MM.1S (cell line): ENCODE data around the gene IL23A.

ENCODE experiments used
- DNase-seq: peaks from one replicate; pipeline ENCODE4 v3.0.0-alpha.2; 2015
- H2AFZ ChIP-seq: fragments of 300-600 bp; sonication (generic); 2 replicates; pipeline ENCODE4 v1.6.0; 2016; ENCODE audit warnings: antibody characterized with exemption, low read length
- H3F3A ChIP-seq: fragments of 300-600 bp; sonication (generic); 2 replicates; pipeline ENCODE4 v1.6.1; 2016; ENCODE audit warnings: mild to moderate bottlenecking, antibody characterized with exemption, low read length, moderate library complexity, mixed read lengths; ENCODE audit not compliant: insufficient read depth
- H3K27ac ChIP-seq: fragments of 300-600 bp; sonication (generic); 2 replicates; pipeline ENCODE4 v1.5.1; 2016; ENCODE audit warnings: mild to moderate bottlenecking, low read length
- H3K27me3 ChIP-seq: fragments of 300-600 bp; sonication (generic); replicated peaks from 2 replicates; pipeline ENCODE4 v1.6.0; 2016; ENCODE audit warnings: low read length; ENCODE audit not compliant: insufficient read depth
- H3K36me3 ChIP-seq: fragments of 300-600 bp; sonication (generic); replicated peaks from 2 replicates; pipeline ENCODE4 v1.6.1; 2016; ENCODE audit warnings: mild to moderate bottlenecking, low read length, mixed read lengths; ENCODE audit not compliant: insufficient read depth
- H3K4me1 ChIP-seq: fragments of 300-600 bp; sonication (generic); 2 replicates; pipeline ENCODE4 v1.6.1; 2016; ENCODE audit warnings: low read length, mixed read lengths
- H3K4me2 ChIP-seq: fragments of 300-600 bp; sonication (generic); 2 replicates; pipeline ENCODE4 v1.6.0; 2016; ENCODE audit warnings: low read depth, low read length
- H3K4me3 ChIP-seq: fragments of 300-600 bp; sonication (generic); 2 replicates; pipeline ENCODE4 v1.5.1; 2016; ENCODE audit warnings: low read length, mixed read lengths
- H3K79me2 ChIP-seq: fragments of 300-600 bp; sonication (generic); 2 replicates; pipeline ENCODE4 v1.6.1; 2016; ENCODE audit warnings: mixed run types, low read length, mixed read lengths
- H3K9ac ChIP-seq: fragments of 300-600 bp; sonication (generic); 2 replicates; pipeline ENCODE4 v1.6.1; 2016; ENCODE audit warnings: low read length, mixed read lengths
- H3K9me2 ChIP-seq: fragments of 300-600 bp; sonication (generic); replicated peaks from 2 replicates; pipeline ENCODE4 v1.6.1; 2016; ENCODE audit warnings: mild to moderate bottlenecking, low read length, mixed read lengths; ENCODE audit not compliant: insufficient read depth
- H3K9me3 ChIP-seq: fragments of 300-600 bp; sonication (generic); replicated peaks from 2 replicates; pipeline ENCODE4 v1.6.1; 2016; ENCODE audit warnings: mild to moderate bottlenecking, low read length, mixed read lengths; ENCODE audit not compliant: insufficient read depth
- H4K20me1 ChIP-seq: fragments of 300-600 bp; sonication (generic); 2 replicates; pipeline ENCODE4 v1.6.1; 2016; ENCODE audit warnings: mild to moderate bottlenecking, low read length, moderate library complexity, mixed read lengths; ENCODE audit not compliant: insufficient read depth
- EZH2 ChIP-seq: fragments of 300-600 bp; sonication (generic); optimal IDR thresholded peaks from 2 replicates; pipeline ENCODE3; 2017; ENCODE audit warnings: low read depth, mild to moderate bottlenecking, antibody characterized with exemption, low read length, mixed read lengths
- EZH2phosphoT487 ChIP-seq: fragments of 300-600 bp; sonication (generic); IDR thresholded peaks from 2 replicates; pipeline ENCODE4 v1.6.1; 2018; ENCODE audit warnings: antibody characterized with exemption, low read length
- TF ChIP-seq, protein P1 (sequence below): fragments of 300-600 bp; sonication (generic); IDR thresholded peaks from 2 replicates; pipeline ENCODE4 v1.5.1; 2016; ENCODE audit warnings: antibody characterized with exemption, low read length, mixed read lengths

Gene IL23A

DNA sequence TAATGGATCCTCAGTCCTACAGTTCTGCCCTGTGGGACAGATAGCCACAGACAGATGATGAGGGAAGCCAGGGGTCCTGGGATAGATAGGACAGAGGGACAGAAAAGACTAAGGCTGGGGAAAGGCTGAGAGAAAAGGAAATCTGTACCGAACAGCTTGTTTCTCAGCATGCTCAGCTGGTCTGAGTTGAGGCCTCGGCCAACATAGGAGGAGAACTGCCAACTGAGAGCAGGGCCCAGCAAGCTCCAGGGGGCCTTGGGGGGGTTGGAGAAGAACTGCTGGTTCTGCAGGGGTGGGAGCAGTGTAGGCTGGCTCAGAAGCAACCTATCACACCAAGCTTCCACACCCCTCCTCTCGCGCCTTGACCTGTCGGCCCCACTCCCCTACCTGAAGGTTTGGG, 10.1 kb downstream of the IL23A start:
- Histone ChIP-seq H3K27ac (no peak overlapping the region), H3K4me1 (no peaks in the 10 kb centered on the region), H3K4me2 (no peak overlapping the region), H3K36me3 (peaks cover 21% of the 10 kb centered on the region), H3K27me3 (no peaks in the 10 kb centered on the region), H3K9ac (no peak overlapping the region), H3K9me2 (no peaks in the 10 kb centered on the region), H3K79me2 (peaks cover 6% of the 10 kb centered on the region; the same call in 1 of the 2 replicates), H3K9me3 (no peaks in the 10 kb centered on the region), H4K20me1 (no peaks in the 10 kb centered on the region), H3F3A (no peaks in the 10 kb centered on the region), H3K4me3 (no peak overlapping the region), H2AFZ (no peak overlapping the region)
- DNase-seq, result no peak
- TF ChIP-seq, protein P1, sequence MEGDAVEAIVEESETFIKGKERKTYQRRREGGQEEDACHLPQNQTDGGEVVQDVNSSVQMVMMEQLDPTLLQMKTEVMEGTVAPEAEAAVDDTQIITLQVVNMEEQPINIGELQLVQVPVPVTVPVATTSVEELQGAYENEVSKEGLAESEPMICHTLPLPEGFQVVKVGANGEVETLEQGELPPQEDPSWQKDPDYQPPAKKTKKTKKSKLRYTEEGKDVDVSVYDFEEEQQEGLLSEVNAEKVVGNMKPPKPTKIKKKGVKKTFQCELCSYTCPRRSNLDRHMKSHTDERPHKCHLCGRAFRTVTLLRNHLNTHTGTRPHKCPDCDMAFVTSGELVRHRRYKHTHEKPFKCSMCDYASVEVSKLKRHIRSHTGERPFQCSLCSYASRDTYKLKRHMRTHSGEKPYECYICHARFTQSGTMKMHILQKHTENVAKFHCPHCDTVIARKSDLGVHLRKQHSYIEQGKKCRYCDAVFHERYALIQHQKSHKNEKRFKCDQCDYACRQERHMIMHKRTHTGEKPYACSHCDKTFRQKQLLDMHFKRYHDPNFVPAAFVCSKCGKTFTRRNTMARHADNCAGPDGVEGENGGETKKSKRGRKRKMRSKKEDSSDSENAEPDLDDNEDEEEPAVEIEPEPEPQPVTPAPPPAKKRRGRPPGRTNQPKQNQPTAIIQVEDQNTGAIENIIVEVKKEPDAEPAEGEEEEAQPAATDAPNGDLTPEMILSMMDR, result no peak
- TF ChIP-seq EZH2phosphoT487 (no peak), EZH2 (no peak)

DNA sequence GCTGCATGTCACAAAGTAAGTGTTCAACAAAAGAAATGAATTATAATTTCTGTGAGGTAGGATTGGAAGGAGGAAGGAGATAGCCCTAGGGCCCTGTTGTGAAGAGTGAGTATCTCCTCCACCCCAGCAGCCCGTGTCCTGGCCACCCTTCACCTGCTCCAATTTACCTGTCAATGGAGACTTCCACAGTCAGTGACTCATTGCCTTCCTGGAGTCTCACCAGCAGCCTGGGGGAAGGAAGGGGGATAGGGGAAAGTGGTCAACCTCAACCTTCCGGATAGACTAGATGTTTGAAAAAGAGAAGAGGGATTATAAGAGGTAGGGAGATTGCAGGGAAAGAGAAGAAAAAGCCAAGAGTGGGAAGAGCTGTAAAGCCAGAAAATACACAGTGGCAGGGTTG, 12.0 kb downstream of the IL23A start:
- peaks cover 21% of the 10 kb centered on the region for H3K79me2 ChIP-seq
- no peak overlapping the region for H3K4me3 ChIP-seq
- DNase-seq, result no peak
- no peak overlapping the region for H3K9ac ChIP-seq
- no peaks in the 10 kb centered on the region for H3F3A ChIP-seq
- H2AFZ ChIP-seq, result no peak overlapping the region
- H3K27ac ChIP-seq, result no peak overlapping the region
- no peaks in the 10 kb centered on the region for H3K9me2 ChIP-seq
- no peak for TF ChIP-seq EZH2
- TF ChIP-seq, protein P1, result no peak
- TF ChIP-seq EZH2phosphoT487, result no peak
- peaks cover 21% of the 10 kb centered on the region for H3K36me3 ChIP-seq
- no peaks in the 10 kb centered on the region for H4K20me1 ChIP-seq
- H3K4me2 ChIP-seq, result no peak overlapping the region
- no peaks in the 10 kb centered on the region for H3K27me3 ChIP-seq
- H3K9me3 ChIP-seq, result no peaks in the 10 kb centered on the region
- no peaks in the 10 kb centered on the region for H3K4me1 ChIP-seq

DNA sequence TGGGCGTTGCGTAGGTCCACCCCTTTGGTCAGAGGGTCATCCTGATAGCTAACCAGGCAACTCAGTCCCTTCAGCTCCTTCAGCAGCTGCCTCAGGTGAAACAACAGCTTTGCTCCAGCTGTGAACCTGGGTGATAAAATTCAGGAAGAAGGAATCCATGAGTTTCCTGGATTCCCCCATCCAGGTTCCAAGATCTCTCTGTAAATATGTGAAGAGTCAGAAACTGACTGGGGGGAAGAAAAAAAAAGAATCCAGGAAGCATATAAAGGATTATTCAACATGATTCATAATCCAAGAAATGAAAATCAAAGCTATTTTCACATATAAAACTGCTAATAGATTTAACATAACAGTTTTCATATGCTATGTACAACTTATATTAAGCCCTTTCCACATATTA, 12.6 kb downstream of the IL23A start:
- Histone ChIP-seq H3K4me1 (no peaks in the 10 kb centered on the region), H3K9me2 (no peaks in the 10 kb centered on the region), H3K27me3 (no peaks in the 10 kb centered on the region), H3K79me2 (peaks cover 27% of the 10 kb centered on the region), H2AFZ (no peak overlapping the region), H3K36me3 (peaks cover 21% of the 10 kb centered on the region), H3K9ac (no peak overlapping the region), H3K4me2 (no peak overlapping the region), H4K20me1 (no peaks in the 10 kb centered on the region), H3K9me3 (no peaks in the 10 kb centered on the region), H3K4me3 (no peak overlapping the region), H3F3A (no peaks in the 10 kb centered on the region), H3K27ac (no peak overlapping the region)
- no peak for TF ChIP-seq EZH2
- no peak for TF ChIP-seq EZH2phosphoT487
- TF ChIP-seq, protein P1, result no peak
- no peak for DNase-seq
